Measurements from ENCODE around the gene ATP4A.

- no peak for TF ChIP-seq CTCF (IDR thresholded peaks at IDR 0.05 in 4 of 5, conservative IDR thresholded peaks at IDR 0.05 in 1 of 5)
- TF ChIP-seq POLR2A (IDR thresholded peaks at IDR 0.05): no peak
These were observed 16.9 kb downstream of the ATP4A start for GRCh38 chr19:35546532-35546931.

Measured in gastrocnemius medialis (tissue), 4 donors.